Lower leg skin (tissue), 3 donors: Measurements from ENCODE around the gene PLN.

Experiments
- POLR2A ChIP-seq, 2 donors: fragments of 450-650 bp; IDR thresholded peaks; one replicate each; pipeline ENCODE4 v1.6.1; 2016 to 2017; ENCODE audit warnings: antibody characterized with exemption in 2 of 2, mild to moderate bottlenecking in 1 of 2, moderate library complexity in 1 of 2
- TF ChIP-seq, protein P1 (sequence below), 3 donors: fragments of 450-650 bp; IDR thresholded peaks; one replicate each; pipeline ENCODE4 v1.5.1; 2016; ENCODE audit warnings: antibody characterized with exemption in 3 of 3, mild to moderate bottlenecking in 3 of 3, moderate library complexity in 2 of 3

DNA sequence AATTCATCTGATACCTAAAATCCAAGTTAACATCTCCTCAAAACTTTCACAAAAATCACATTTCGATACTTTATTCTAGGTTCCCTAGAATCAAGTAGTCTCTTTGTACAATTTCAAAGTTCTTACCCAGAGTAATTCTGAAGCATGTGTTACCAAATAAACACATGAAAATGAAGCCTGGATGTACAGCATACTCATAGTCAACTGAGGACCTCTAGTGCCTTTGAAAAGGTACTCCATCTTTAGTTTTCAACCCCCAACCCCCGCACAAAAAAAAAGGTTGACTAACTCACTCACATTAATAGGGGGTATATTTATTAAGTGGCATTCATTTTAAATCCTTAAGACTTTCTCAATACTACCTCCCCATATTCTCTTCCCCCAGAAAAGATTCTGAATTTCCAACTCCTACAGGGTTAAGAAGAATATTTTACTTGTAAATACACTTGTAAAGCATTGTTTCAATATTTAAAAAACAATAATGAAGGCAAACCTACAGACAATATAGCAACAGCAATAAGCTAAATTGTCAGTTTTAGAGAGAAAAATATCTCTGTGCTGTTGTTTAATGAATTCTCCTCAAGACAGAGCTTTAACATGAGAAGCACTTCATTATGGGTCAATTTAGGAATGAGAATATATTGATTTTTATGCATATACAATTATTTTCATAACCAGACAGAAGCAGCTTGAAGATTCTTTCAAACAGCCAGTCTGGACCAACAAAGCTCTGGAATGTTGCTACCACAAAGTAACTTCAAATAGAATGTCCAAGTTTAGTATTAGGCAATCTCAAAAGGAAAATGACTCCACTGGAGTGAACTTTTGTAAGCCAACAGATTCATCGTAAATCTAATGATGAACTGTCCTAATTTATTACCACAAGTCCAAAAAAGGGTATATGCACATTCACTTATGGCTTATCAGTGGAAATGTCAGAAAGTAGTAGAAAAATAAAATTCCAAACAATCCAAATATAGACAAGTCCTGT lies 3.3 kb downstream of the PLN start:
- TF ChIP-seq, protein P1, sequence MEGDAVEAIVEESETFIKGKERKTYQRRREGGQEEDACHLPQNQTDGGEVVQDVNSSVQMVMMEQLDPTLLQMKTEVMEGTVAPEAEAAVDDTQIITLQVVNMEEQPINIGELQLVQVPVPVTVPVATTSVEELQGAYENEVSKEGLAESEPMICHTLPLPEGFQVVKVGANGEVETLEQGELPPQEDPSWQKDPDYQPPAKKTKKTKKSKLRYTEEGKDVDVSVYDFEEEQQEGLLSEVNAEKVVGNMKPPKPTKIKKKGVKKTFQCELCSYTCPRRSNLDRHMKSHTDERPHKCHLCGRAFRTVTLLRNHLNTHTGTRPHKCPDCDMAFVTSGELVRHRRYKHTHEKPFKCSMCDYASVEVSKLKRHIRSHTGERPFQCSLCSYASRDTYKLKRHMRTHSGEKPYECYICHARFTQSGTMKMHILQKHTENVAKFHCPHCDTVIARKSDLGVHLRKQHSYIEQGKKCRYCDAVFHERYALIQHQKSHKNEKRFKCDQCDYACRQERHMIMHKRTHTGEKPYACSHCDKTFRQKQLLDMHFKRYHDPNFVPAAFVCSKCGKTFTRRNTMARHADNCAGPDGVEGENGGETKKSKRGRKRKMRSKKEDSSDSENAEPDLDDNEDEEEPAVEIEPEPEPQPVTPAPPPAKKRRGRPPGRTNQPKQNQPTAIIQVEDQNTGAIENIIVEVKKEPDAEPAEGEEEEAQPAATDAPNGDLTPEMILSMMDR (IDR thresholded peaks at IDR 0.05), result no peak
- no peak for TF ChIP-seq POLR2A (IDR thresholded peaks at IDR 0.05)
